NB4 (cell line): ENCODE results near the gene SH2B3.

Experiments
- CTCF ChIP-seq: IDR thresholded peaks from one replicate; pipeline ENCODE4 v1.5.1; 2012; ENCODE audit warnings: low read depth, low read length
- POLR2A ChIP-seq: IDR thresholded peaks from 2 replicates; pipeline ENCODE4 v1.6.1; 2011; ENCODE audit warnings: mild to moderate bottlenecking; ENCODE audit not compliant: insufficient read length; ENCODE audit errors: extremely low read depth

GRCh38 chr12:111424793-111425251 is 19.1 kb downstream of the SH2B3 start:
- no peak for TF ChIP-seq POLR2A
- peak; percentile 16 for TF ChIP-seq CTCF
